DMS 273 (cell line): ENCODE results near the gene PPP1R9A.

Experiments used
- DNase-seq: peaks from one replicate; lab custom pipeline; 2025; ENCODE audit not compliant: unreplicated experiment; lab: John Stamatoyannopoulos, UW

The PPP1R9A gene

GRCh38 chr7:94908323-94909178 is 1.2 kb downstream of the PPP1R9A start:
- DNase-seq = peak; percentile 83

GRCh38 chr7:94909179-94909466 is 1.7 kb downstream of the PPP1R9A start:
- no peak for DNase-seq

GRCh38 chr7:94912085-94912484 is 4.7 kb downstream of the PPP1R9A start:
- peak; percentile 34 for DNase-seq

- DNase-seq = no peak
Observed at GRCh38 chr7:94913391-94913790, 6.0 kb downstream of the PPP1R9A start.

- no peak for DNase-seq
Observed at GRCh38 chr7:94921911-94922310, 14.5 kb downstream of the PPP1R9A start.

GRCh38 chr7:94922457-94922856 is 15.1 kb downstream of the PPP1R9A start:
- DNase-seq = no peak

- no peak for DNase-seq
Observed at GRCh38 chr7:94923412-94923811, 16.0 kb downstream of the PPP1R9A start.

GRCh38 chr7:94928168-94928707 is 20.8 kb downstream of the PPP1R9A start:
- DNase-seq = no peak

GRCh38 chr7:94933256-94933990 is 26.0 kb downstream of the PPP1R9A start:
- no peak for DNase-seq

GRCh38 chr7:94939395-94939794 is 32.0 kb downstream of the PPP1R9A start:
- DNase-seq = no peak

- no peak for DNase-seq
Observed at GRCh38 chr7:94940241-94940640, 32.8 kb downstream of the PPP1R9A start.

GRCh38 chr7:94941844-94942632 is 34.6 kb downstream of the PPP1R9A start:
- no peak for DNase-seq

- DNase-seq = no peak
Observed at GRCh38 chr7:94943134-94943533, 35.7 kb downstream of the PPP1R9A start.

GRCh38 chr7:94949532-94949931 is 42.1 kb downstream of the PPP1R9A start:
- no peak for DNase-seq

- DNase-seq = no peak
Observed at GRCh38 chr7:94955807-94956206, 48.4 kb downstream of the PPP1R9A start.

- no peak for DNase-seq
Observed at GRCh38 chr7:94957061-94957460, 49.7 kb downstream of the PPP1R9A start.

GRCh38 chr7:94962661-94963060 is 55.3 kb downstream of the PPP1R9A start:
- DNase-seq = no peak

GRCh38 chr7:94969434-94970084 is 62.2 kb downstream of the PPP1R9A start:
- DNase-seq = no peak

GRCh38 chr7:94970085-94970576 is 62.7 kb downstream of the PPP1R9A start:
- no peak for DNase-seq

GRCh38 chr7:94971051-94971867 is 63.9 kb downstream of the PPP1R9A start:
- no peak for DNase-seq
